ENCODE measurements around the gene DDX23. TPM values are rescaled to one million over a fixed set of nuclear protein-coding genes. Genes with fewer than 3 reads are reported as not detected.
A peak's percentile ranks its signal among the peaks of the same experiment; 100 is the strongest.

The DDX23 gene
- total RNA-seq (2021), result 111 and 135 TPM in 2 replicates
- Bru-seq, nascent RNA, result percentile 80 among the genes with signal in this experiment
- BruChase-seq, experiment 1, labeled RNA remaining after a 2-hour chase, result percentile 79 among the genes with signal in this experiment
- BruChase-seq, experiment 2, labeled RNA remaining after a 6-hour chase, result percentile 93 among the genes with signal in this experiment
- long read RNA-seq, transcript DDX23-201 (17 exons, 3,248 nt), result major isoform, 62 of 103 reads
- long read RNA-seq, partial matches to known transcripts, result 31 of 103 reads
- long read RNA-seq, other reads (novel, unspliced or antisense), result 10 of 103 reads

DNA sequence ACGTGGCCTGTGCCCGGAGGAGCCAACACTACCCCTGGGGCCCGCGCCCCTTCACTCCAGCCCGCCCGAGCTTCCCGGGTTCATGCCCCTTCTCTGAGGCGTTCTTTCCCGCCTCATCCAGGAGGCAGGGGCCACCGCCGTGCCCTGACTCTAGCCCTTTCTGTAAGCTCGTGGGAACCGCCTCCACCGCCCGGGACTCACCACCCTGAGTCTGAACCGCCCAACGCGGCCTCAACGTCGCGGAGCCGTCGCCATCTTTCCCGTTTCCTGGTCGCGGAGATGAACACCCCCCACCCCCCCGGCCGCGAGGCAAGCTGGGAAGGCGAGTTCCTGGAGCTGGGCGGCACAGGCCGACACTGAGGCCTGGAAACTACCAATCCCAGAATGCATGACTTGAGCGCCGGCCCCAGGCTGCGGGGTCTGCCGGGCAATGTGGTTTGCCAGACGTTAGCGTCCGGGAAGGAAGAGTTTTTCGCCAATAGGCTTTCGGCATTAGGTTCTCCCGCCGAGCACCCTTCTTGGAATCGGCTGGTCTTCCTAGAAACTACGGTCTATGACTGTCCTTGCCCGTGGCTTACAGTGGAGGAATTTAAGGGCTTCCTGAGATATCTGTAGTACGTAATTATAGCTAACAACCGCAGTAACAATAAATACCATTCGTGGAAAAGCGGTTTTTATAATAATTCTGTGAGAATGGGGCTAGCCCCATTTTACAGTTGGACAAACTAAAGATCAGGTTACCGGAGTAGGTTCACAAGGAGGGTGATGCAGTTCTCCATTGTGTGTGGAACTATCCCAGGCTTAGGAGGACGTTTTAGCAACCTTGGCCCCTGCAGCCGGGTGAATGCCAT is at the start of gene DDX23:
TSS of gene DDX23 (minus strand) at position 281 of the 851 bp plus-strand sequence. CDS start 6,381 bp downstream, outside the sequence.
- intact Hi-C loops (cut with micrococcal nuclease; ENCODE audit: unreplicated experiment), result loop anchor here (2.0 to 5.0 kb wide), 2 partner anchors 85 to 125 kb away; partner anchors contain the start of gene WNT1

DNA sequence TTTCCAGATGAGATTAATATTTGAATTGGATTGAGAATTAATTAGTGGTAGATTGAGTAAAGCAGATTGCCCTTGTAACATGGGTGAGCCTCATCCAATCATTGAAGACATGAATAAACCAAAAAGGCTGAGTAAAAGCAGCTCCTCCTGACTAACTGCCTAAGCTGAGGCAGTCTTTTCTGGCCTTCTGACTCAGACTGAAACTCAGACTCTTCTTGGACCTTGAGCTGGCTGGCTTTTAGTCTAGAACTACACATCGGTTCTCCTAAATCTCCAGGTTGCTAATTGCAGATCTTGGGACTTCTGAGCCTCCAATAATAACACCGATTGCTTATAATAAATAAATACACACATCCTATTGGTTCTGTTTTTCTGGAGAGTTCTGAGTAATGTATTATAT is 49.3 kb upstream of the DDX23 start:
- no TSS peak for BruUV-seq (replicated peaks)
- TF ChIP-seq, protein P1, sequence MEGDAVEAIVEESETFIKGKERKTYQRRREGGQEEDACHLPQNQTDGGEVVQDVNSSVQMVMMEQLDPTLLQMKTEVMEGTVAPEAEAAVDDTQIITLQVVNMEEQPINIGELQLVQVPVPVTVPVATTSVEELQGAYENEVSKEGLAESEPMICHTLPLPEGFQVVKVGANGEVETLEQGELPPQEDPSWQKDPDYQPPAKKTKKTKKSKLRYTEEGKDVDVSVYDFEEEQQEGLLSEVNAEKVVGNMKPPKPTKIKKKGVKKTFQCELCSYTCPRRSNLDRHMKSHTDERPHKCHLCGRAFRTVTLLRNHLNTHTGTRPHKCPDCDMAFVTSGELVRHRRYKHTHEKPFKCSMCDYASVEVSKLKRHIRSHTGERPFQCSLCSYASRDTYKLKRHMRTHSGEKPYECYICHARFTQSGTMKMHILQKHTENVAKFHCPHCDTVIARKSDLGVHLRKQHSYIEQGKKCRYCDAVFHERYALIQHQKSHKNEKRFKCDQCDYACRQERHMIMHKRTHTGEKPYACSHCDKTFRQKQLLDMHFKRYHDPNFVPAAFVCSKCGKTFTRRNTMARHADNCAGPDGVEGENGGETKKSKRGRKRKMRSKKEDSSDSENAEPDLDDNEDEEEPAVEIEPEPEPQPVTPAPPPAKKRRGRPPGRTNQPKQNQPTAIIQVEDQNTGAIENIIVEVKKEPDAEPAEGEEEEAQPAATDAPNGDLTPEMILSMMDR (conservative IDR thresholded peaks at IDR 0.05; ENCODE audit: low read depth, low read length), result no peak
- no peak for TF ChIP-seq EZH2 (IDR thresholded peaks at IDR 0.05; ENCODE audit: borderline replicate concordance, low read depth, low read length, poor library complexity, severe bottlenecking)
- H3K27me3 ChIP-seq (replicated peaks; ENCODE audit: insufficient read depth, low read depth, low read length, poor library complexity), result no peaks in the 10 kb centered on the region
- POLR2A ChIA-PET (ENCODE audit: low non-redundant PET), result no interaction called here
- H3K4me3 ChIP-seq (ENCODE audit: low read depth, low read length, poor library complexity, severe bottlenecking), result no peak overlapping the region
- H3K36me3 ChIP-seq (ENCODE audit: insufficient read depth, low read length, poor library complexity, severe bottlenecking), result no peaks in the 10 kb centered on the region
- H3K4me1 ChIP-seq (ENCODE audit: insufficient read depth, low read length, poor library complexity, severe bottlenecking), result no peaks in the 10 kb centered on the region
- intact Hi-C loops (cut with micrococcal nuclease; ENCODE audit: unreplicated experiment), result no loop called here
- CTCF ChIA-PET, result interaction anchor here (1.8 kb wide), 1 partner anchor 10 kb away, joined by 7 read pairs; no protein-coding TSS in a partner anchor
- DNase-seq (ENCODE audit: low spot score), result no peak
- no peaks in the 10 kb centered on the region for H3K9me3 ChIP-seq (ENCODE audit: low read depth, low read length, poor library complexity, severe bottlenecking)
- H3K27ac ChIP-seq (ENCODE audit: low read depth, low read length, poor library complexity, severe bottlenecking), result no peak overlapping the region

More for the DNA sequence above, at the start of gene DDX23:
- CTCF ChIA-PET, result interaction anchor here (0.5 to 2.9 kb wide), 11 partner anchors 33 to 1182 kb away, joined by 3 to 56 read pairs (median 8); partner anchors contain the start of gene WNT1
- BruUV-seq (replicated peaks), result no TSS peak
- Histone ChIP-seq H3K36me3 (ENCODE audit: insufficient read depth, low read length, poor library complexity, severe bottlenecking) (no peaks in the 10 kb centered on the region), H3K9me3 (ENCODE audit: low read depth, low read length, poor library complexity, severe bottlenecking) (no peaks in the 10 kb centered on the region), H3K27me3 (replicated peaks; ENCODE audit: insufficient read depth, low read depth, low read length, poor library complexity) (no peaks in the 10 kb centered on the region), H3K27ac (ENCODE audit: low read depth, low read length, poor library complexity, severe bottlenecking) (peak within 1 kb of the TSS; percentile 84), H3K4me3 (ENCODE audit: low read depth, low read length, poor library complexity, severe bottlenecking) (peak within 1 kb of the TSS; percentile 79), H3K4me1 (ENCODE audit: insufficient read depth, low read length, poor library complexity, severe bottlenecking) (peaks cover 19% of the 10 kb centered on the region)
- POLR2A ChIA-PET (ENCODE audit: low non-redundant PET), result interaction anchor here (0.6 to 0.8 kb wide), 3 partner anchors 14 to 279 kb away, joined by 7 to 10 read pairs (median 8); no protein-coding TSS in a partner anchor
- TF ChIP-seq, protein P1 (conservative IDR thresholded peaks at IDR 0.05; ENCODE audit: low read depth, low read length), result no peak
- peak; percentile 99 for DNase-seq (ENCODE audit: low spot score)

DNA sequence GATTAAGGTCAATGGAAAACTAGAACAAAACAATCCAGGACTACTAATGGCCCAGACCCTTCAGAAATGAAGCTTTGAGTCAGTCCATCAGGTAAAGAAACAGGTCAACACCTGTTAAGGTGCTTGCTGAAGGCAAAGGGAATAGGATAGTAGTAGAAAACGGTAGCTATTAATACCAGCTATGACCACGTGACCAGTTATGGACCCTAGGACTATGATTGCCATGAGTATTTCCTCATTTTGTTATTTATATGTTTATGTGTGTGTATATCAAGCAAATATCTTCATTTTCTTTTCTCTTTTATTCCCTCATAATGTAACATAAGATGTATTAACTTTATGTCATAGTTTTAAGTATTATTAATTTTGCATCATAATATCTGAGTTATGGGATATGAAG is 47.7 kb upstream of the DDX23 start:
- ChIA-PET POLR2A (ENCODE audit: low non-redundant PET) (no interaction called here), CTCF (interaction anchor here (0.6 to 0.7 kb wide), 2 partner anchors 1158 to 1205 kb away, joined by 3 read pairs; no protein-coding TSS in a partner anchor)
- intact Hi-C loops (cut with micrococcal nuclease; ENCODE audit: unreplicated experiment), result no loop called here

More for the DNA sequence above, 47.7 kb upstream of the DDX23 start:
- Histone ChIP-seq H3K4me3 (ENCODE audit: low read depth, low read length, poor library complexity, severe bottlenecking) (no peak overlapping the region), H3K36me3 (ENCODE audit: insufficient read depth, low read length, poor library complexity, severe bottlenecking) (no peaks in the 10 kb centered on the region), H3K27me3 (replicated peaks; ENCODE audit: insufficient read depth, low read depth, low read length, poor library complexity) (no peaks in the 10 kb centered on the region), H3K4me1 (ENCODE audit: insufficient read depth, low read length, poor library complexity, severe bottlenecking) (no peaks in the 10 kb centered on the region), H3K27ac (ENCODE audit: low read depth, low read length, poor library complexity, severe bottlenecking) (no peak overlapping the region), H3K9me3 (ENCODE audit: low read depth, low read length, poor library complexity, severe bottlenecking) (no peaks in the 10 kb centered on the region)
- no TSS peak for BruUV-seq (replicated peaks)
- DNase-seq (ENCODE audit: low spot score), result no peak
- TF ChIP-seq EZH2 (IDR thresholded peaks at IDR 0.05; ENCODE audit: borderline replicate concordance, low read depth, low read length, poor library complexity, severe bottlenecking), result no peak
- TF ChIP-seq, protein P1 (conservative IDR thresholded peaks at IDR 0.05; ENCODE audit: low read depth, low read length), result no peak
